H1 (cell line): ENCODE measurements around the gene FRY. TPM values are rescaled to one million over a fixed set of nuclear protein-coding genes. Genes with fewer than 3 reads are reported as not detected.

Experiments used
- ATF2 ChIP-seq: IDR thresholded peaks from 2 replicates; pipeline ENCODE4 v1.6.1; 2012; ENCODE audit warnings: low read length, inconsistent platforms
- SUZ12 ChIP-seq: fragments of 200-600 bp; sonication (generic); IDR thresholded peaks from 2 replicates; pipeline ENCODE4 v1.6.1; 2012; ENCODE audit warnings: mild to moderate bottlenecking, inconsistent platforms, low read length, moderate library complexity, mixed read lengths
- polyA plus RNA-seq, 7 experiments: library from polyadenylated mRNA; depleted of rRNA in 3 of 7; stranded (reverse) in 5 of 7; unstranded in 2 of 7; fragments of >200 nt in 5 of 7; fragments of 200-250 nt in 2 of 7; gene quantifications; 1 replicate in 5 of 7; 2 replicates in 1 of 7; 4 replicates in 1 of 7; pipeline versions ENCODE4 v1.2.1 to v1.2.3, GENCODE V29; 2011 to 2013; ENCODE audit warnings: missing spikeins in 2 of 7, mixed read lengths in 2 of 7
- total RNA-seq: library from RNA; stranded (reverse); fragmentation: NEBNext Ultra II Directional; extraction: Animal tissue kit (Norgen Biotek cat#: 25700); gene quantifications from 2 replicates; pipeline ENCODE4 v1.2.1, GENCODE V29; 2021

Gene FRY
- total and polyA plus RNA-seq, 2 of the 8 experiments (the other 6 are each of a cell fraction or from before 2014, with no cell fraction given), result 4.3 to 9.2 TPM

DNA sequence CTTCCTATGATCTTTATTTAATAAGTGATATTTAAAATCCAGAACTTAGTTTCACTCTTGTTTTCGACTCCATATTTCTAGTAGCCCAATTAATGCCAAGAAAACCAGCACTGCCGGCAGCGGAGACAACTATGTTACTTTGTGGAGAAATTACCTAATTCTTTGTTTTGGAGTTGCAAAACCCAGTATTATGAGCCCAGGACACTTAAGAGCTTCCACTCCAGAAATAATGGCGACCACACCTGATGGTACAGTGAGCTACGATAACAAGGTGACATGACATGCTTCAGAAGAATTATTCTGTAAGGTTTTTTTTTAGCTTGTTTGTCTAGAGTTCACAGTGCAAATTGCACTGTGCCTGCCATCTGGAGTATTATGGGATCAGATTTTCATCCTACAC is 147.2 kb downstream of the FRY start (continued):
- TF ChIP-seq ATF2 (no peak), SUZ12 (no peak)
- TF ChIP-seq, all 59 proteins: peak for 0
